Left ventricle myocardium inferior (tissue), 1 donor: Measurements from ENCODE around the gene LBX2. TPM values are rescaled to one million over a fixed set of nuclear protein-coding genes. Genes with fewer than 3 reads are reported as not detected.

Source experiments
- total RNA-seq: library from RNA; stranded (reverse); fragmentation: NEBNext Ultra II Directional; extraction: Animal tissue kit (Norgen Biotek cat#: 25700); gene quantifications from one replicate; pipeline ENCODE4 v1.2.1, GENCODE V29; 2021
- donor health status: DM: no; HTN: yes; CAD: no; lungs with severe emphysema.

LBX2 gene
- total RNA-seq, 1 donor from 2014 or later = 0.25 TPM

Other genes starting within 250 kb of the LBX2 start
- 2.3 TPM for gene SLC4A5, start 156.2 kb downstream of the LBX2 start, total RNA-seq
- 201 TPM for gene DCTN1, start 119.3 kb downstream of the LBX2 start, total RNA-seq
- 0.82 TPM for gene C2orf81, start 78.0 kb downstream of the LBX2 start, total RNA-seq
- gene WDR54, start 77.9 kb downstream of the LBX2 start, total RNA-seq = 2.9 TPM
- 14.0 TPM for gene RTKN, start 57.7 kb downstream of the LBX2 start, total RNA-seq
- gene INO80B, start 44.5 kb downstream of the LBX2 start, total RNA-seq = 19.3 TPM
- 46.1 TPM for gene WBP1, start 41.2 kb downstream of the LBX2 start, total RNA-seq
- 19.5 TPM for gene MOGS, start 34.2 kb downstream of the LBX2 start, total RNA-seq
- 176 TPM for gene MRPL53, start 26.9 kb downstream of the LBX2 start, total RNA-seq
- 5.6 TPM for gene CCDC142, start 16.6 kb downstream of the LBX2 start, total RNA-seq
- gene TTC31, start 16.5 kb downstream of the LBX2 start, total RNA-seq = 9.5 TPM
- gene PCGF1, start 8.1 kb upstream of the LBX2 start, total RNA-seq = 20.2 TPM
- gene TLX2, start 14.8 kb upstream of the LBX2 start, total RNA-seq = not detected
- gene DQX1, start 26.6 kb upstream of the LBX2 start, total RNA-seq = 0.11 TPM
- 46.9 TPM for gene AUP1, start 30.1 kb upstream of the LBX2 start, total RNA-seq
- gene HTRA2, start 30.3 kb upstream of the LBX2 start, total RNA-seq = 26.6 TPM
- gene LOXL3, start 54.3 kb upstream of the LBX2 start, total RNA-seq = 4.7 TPM
- 4.1 TPM for gene DOK1, start 55.1 kb upstream of the LBX2 start, total RNA-seq
- not detected for gene M1AP, start 148.7 kb upstream of the LBX2 start, total RNA-seq
- gene SEMA4F, start 154.6 kb upstream of the LBX2 start, total RNA-seq = 2.9 TPM